Measurements from ENCODE around the gene PRSS16.
"Not testable (repeated sequence)": the region's sequence is repeated elsewhere in the genome, so short reads cannot be mapped to it uniquely, and the experiment has no call there.

Gene PRSS16, protein sequence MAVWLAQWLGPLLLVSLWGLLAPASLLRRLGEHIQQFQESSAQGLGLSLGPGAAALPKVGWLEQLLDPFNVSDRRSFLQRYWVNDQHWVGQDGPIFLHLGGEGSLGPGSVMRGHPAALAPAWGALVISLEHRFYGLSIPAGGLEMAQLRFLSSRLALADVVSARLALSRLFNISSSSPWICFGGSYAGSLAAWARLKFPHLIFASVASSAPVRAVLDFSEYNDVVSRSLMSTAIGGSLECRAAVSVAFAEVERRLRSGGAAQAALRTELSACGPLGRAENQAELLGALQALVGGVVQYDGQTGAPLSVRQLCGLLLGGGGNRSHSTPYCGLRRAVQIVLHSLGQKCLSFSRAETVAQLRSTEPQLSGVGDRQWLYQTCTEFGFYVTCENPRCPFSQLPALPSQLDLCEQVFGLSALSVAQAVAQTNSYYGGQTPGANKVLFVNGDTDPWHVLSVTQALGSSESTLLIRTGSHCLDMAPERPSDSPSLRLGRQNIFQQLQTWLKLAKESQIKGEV

GRCh38 chr6:27247133-27247836, at the start of gene PRSS16:
Gene PRSS16, plus strand, starts transcription at chr6:27247701. Its CDS starts 37 bp downstream, at chr6:27247738.
- DNase-seq (ENCODE audit: low read depth in 2 of 2) = no peak

DNA sequence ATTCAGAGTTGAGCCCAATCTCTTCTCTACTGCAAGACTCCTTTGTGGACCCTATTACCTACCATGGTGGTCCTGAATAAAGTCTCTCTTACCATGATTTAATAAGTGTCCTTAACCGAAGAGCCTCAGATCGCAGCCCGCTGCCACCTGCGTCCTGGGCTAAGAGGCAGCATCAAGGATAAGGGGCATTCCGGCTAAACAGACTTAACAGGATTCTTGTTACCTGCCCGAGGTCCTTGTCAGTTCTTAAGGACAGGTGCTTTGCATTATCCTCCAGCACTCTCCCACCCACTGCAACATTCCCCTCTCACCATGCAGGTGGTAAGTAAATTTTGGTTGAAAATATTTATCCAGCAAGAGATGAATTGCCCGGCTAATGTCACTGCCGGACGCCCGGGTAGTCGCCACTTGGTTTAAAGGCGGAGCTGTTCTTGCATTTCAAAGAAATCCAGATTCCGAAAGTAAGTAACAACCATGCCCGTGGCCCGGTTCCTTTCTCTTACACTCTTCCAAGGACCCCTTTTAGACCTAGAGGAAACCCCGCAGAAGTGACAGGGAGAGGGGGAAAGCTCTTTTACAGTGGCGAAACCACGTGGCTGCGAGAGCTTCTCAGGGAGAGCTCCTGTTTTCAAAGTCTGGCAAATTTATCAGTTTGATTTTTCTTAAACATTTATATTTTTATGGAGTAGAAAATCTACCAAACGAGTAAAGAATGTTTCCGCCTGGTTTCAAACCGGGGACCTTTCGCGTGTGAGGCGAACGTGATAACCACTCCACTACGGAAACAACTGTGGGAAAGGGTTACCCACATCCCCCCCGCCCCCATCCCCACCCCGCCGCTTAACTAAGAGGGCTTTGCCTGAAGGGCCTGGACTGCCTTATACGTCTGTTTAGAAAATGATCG, 41.9 kb upstream of the PRSS16 start:
- no peak for DNase-seq (ENCODE audit: low read depth in 2 of 2)

DNA sequence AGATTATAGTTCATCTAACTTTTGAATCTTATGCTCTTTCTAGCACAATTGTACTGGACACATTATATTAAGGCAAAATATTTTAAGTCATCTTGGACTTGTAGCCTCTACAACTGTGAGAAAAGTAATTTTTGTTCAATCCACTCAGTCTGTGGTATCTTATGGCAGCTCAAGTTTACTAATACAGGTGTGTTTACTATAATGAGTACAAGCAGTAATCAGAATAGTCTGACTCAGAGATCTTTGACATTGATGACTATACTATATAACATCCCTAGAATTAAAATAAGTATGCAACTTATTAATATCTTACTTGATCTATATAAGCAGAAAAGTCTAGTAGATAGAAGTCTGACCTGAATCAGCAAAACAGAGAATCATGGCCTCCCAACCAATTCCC, 40.7 kb upstream of the PRSS16 start:
- DNase-seq (ENCODE audit: low read depth in 2 of 2) = no peak

DNA sequence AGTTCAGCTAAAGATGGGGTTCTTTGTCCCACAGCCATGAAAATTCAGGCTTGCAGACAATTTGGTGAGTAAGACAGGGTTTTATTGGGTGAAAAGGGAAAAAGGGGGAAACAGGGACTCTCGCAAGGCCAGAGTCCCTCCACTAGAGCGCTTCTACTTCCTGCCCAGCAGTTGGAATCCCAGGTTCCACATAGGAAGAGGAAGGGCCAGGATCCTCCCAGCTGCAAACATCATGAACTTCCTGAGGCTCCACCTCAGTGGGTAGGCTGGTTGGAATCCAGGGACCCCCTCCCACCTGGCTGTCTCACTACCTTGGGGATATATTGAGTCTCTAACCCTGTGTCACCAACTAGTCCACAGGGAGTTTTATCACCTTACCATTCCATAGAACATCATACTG, 39.5 kb upstream of the PRSS16 start:
- no peak for DNase-seq (ENCODE audit: low read depth in 2 of 2)

- DNase-seq (ENCODE audit: low read depth in 2 of 2) = no peak
Measured at GRCh38 chr6:27209196-27209595, 38.3 kb upstream of the PRSS16 start.

DNA sequence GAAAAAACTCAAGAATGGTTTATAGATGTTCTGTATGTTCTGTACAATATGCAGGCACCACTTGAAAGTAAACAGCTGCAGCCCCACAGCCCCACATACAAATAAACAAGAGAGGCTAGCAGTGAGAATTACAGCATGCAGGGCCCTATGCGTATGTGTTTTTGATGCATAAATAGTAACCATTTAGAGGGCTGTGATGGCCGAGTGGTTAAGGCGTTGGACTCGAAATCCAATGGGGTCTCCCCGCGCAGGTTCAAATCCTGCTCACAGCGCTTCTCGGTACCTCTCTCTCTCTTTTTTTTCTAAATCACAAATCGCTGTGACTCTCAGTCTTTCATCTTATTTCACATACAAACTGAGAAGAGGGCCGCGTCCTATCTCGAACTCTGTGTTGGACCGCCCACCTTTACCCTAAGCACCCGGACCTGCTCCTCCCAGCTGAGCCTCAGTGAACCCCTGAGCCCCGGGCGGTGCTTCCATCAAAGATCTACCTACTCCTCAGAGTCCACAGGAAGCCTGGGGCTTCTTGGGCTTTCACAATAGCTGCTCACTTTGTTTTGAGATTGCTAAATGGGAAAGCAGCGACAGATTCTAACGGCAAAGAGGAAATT, 37.7 kb upstream of the PRSS16 start:
- DNase-seq (ENCODE audit: low read depth in 2 of 2) = no peak

GRCh38 chr6:27213091-27213517, 34.4 kb upstream of the PRSS16 start:
- DNase-seq (ENCODE audit: low read depth in 2 of 2) = not testable (repeated sequence)

- DNase-seq (ENCODE audit: low read depth in 2 of 2) = no peak
Measured at GRCh38 chr6:27213544-27214125, 33.9 kb upstream of the PRSS16 start.

DNA sequence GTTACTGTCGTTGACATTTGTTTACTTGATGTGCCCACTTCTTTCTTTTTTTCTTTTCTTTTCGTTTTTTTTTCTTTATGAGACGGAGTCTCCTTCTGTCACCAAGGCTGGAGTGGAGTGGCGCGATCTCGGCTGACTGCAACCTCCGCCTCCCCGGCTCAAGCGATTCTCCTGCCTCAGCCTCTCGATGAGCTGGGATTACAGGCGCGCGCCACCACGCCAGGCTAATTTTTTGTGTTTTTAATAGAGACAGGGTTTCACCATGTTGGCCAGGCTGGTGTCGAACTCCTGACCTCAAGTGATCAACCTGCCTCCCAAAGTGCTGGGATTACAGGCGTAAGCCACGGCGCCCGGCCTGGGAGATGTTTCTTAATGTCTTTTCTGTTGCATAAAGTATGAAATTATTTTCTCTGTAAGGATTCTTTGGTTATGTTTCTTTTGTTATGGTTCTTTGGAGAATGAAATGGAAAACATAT, 33.3 kb upstream of the PRSS16 start:
- no peak for DNase-seq (ENCODE audit: low read depth in 2 of 2)

DNA sequence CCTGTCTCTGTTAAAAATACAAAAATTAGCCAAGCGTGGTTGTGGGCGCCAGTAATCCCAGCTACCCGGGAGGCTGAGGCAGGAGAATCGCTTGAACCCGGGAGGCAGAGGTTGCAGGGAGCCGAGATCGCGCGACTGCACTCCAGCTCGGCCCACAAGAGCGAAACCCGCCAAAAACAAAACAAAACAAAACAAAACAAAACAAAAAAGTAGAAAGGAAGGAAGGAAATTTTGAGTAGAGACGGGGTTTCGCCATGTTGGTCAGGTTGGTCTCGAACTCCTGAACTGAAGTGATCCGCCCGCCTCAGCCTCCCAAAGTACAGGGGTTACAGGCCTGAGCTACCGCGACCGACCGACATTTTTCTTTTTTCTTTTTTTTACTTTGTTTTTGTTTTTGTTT, 30.6 kb upstream of the PRSS16 start:
- no peak for DNase-seq (ENCODE audit: low read depth in 2 of 2)

GRCh38 chr6:27222971-27223370, 24.5 kb upstream of the PRSS16 start:
- not testable (repeated sequence) for DNase-seq (ENCODE audit: low read depth in 2 of 2)

- DNase-seq (ENCODE audit: low read depth in 2 of 2) = no peak
Measured at GRCh38 chr6:27224729-27225128, 22.8 kb upstream of the PRSS16 start.

- no peak for DNase-seq (ENCODE audit: low read depth in 2 of 2)
Measured at GRCh38 chr6:27228963-27229477, 18.5 kb upstream of the PRSS16 start.

DNA sequence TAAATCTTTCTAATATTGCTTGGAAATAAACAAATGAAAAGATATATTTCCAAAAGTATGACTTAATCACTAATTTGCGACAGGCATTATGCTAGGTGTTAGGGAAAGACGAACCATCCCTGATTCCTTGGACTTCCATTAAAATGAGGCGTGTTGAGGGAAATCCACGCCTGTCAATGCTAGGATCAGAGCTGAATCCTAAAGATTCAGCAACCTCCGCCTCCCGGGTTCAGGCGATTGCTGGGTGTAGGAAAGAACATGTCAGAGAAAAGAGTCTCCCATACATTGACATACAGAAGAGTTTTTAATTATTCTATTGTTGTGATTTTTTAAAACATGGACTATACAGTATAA, 16.8 kb upstream of the PRSS16 start:
- no peak for DNase-seq (ENCODE audit: low read depth in 2 of 2)

DNA sequence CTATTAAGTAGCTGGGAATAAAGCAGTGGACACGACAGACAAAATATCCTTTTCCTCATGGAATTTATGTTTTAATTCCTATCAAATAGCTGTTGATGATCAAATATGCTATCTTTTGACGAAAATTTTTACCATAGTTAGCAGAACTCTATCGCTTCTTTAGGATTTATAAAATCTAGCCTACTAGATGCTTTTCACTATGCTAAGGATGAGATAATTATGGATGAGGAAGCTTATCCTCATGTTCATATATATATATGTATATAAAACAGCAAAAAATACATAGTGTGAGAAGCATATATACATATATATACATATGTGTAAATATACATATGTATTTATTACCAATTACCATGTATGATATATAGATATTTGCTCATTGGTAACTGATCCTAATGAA, 12.9 kb upstream of the PRSS16 start:
- no peak for DNase-seq (ENCODE audit: low read depth in 2 of 2)

DNA sequence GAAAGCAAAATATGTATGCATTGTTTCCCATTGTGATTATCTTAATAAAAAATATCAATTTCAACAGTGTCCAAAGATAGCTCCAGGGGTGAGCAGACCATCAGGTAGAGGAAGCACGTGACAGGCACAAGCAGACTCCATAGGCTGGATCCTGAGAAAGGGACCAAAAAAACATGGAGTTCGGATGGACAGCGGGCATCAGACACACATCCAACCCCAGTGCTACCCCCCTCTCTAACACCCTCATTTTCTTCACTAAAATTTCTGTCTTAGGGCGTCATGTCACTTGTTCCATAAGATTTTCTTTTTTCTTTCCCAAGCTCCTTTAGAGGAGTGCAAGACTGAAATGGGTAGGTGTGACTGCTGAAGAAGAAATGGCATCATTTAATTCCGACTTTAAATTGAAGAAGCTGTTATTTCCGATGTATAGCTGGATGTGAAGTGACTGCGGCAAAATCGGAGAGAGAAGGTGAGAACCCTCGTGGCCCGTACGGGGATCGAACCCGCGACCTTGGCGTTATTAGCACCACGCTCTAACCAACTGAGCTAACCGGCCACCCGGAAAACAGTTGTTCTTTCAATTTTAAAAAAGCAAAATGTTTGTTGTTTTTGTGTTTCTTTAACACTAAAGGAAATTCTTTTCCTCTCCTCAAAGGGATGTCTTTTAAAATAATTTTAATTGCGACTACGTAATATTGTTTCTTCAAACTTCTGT, 10.3 kb upstream of the PRSS16 start:
- no peak for DNase-seq (ENCODE audit: low read depth in 2 of 2)

DNA sequence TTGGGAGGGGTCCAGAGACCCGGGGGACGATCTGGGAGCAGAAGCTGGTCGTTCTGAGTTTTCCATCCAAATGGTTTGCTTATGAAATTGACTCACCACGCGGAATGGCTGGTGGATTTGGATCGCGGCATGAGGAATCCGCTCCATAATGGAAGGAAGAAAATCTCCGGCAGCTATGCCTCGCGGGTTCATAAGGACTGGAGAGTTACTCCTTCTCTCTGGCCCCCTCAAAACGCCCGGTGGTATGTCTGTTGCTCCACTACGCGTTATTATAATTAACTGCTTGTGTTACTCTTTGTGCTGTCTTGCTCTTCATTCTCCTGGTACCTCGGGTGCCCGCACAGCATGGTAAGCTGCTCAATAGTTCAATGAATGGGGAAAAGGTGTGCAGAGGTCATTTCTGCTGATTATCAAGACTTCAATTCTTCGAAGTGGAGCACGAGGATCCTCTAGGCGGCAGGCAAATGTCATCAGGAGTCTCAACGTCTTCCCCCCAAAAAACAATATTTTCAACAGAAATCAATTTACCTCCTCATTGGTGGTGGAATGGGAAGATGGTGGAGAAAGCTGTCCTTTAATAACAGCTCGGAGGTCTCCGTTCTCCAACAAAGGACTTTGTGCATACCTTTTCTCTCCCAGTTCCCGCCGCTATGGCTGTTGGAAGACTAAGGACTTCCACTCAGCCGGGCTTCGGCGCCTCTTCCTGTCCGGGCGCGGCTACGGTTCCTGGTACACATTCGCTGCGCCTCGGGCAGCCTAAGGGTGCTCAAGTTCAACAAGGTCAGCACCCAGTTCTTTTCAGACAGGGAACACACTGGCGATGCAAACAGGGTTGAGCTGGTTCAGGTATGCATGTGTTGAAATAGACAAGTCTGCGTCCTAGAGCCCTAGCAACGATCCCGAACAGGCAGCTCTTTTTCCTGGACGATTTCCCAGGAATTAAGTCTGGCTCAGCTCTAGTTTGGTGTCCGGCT, 9.2 kb upstream of the PRSS16 start:
- DNase-seq (ENCODE audit: low read depth in 2 of 2) = no peak

GRCh38 chr6:27239258-27239657, 8.2 kb upstream of the PRSS16 start:
- DNase-seq (ENCODE audit: low read depth in 2 of 2) = no peak

GRCh38 chr6:27241443-27241842, 6.1 kb upstream of the PRSS16 start:
- DNase-seq (ENCODE audit: low read depth in 2 of 2) = no peak

All from fibroblast of skin of left biceps (primary cell).